Endothelial cell of umbilical vein (primary cell): ENCODE data around the gene HNRNPU. TPM values are rescaled to one million over a fixed set of nuclear protein-coding genes. Genes with fewer than 3 reads are reported as not detected.

Source experiments
- BruUV-seq: library from RNA; stranded (reverse); fragments of 400-500 nt; replicated peaks from 2 replicates; lab custom pipeline; 2021; lab: Mats Ljungman, UMichigan
- CTCF ChIA-PET: fragments of 300-600, 350-600 bp; sonication (Branson Sonifier 250); formaldehyde crosslinking; loops from one replicate; lab custom pipeline; 2021; ENCODE audit warnings: antibody characterized with exemption, inconsistent platforms; lab: Charles Lee
- POLR2A ChIA-PET: fragments of 300-600, 350-600 bp; sonication (Branson Sonifier 250); formaldehyde crosslinking; loops from one replicate; lab custom pipeline; 2021; ENCODE audit warnings: antibody characterized with exemption, inconsistent platforms; lab: Charles Lee
- DNase-seq: peaks from one replicate; pipeline ENCODE4 v3.0.0-alpha.2; 2011; ENCODE audit warnings: low read depth, low spot score
- FAIRE-seq: peaks from 2 replicates; lab custom pipeline; 2011; peaks lifted over from hg19 to GRCh38; lab: Jason Lieb, UNC
- H2AFZ ChIP-seq: 2 replicates; pipeline ENCODE4 v1.6.0; 2012; ENCODE audit warnings: low read depth, low read length, control low read depth, inconsistent platforms
- H3K27ac ChIP-seq: 2 replicates; pipeline ENCODE4 v1.5.1; 2011; ENCODE audit warnings: low read depth, mild to moderate bottlenecking, control low read depth, low read length, moderate library complexity; ENCODE audit not compliant: insufficient read depth
- H3K27me3 ChIP-seq, 2 experiments: 2 replicates each; pipeline versions ENCODE4 v1.6.0 to v1.6.1; 2011; ENCODE audit warnings: low read length in 2 of 2, mixed read lengths in 1 of 2; ENCODE audit not compliant: control insufficient read depth in 2 of 2, insufficient read depth in 2 of 2
- H3K36me3 ChIP-seq, 2 experiments: 2 replicates in 1 of 2; 3 replicates in 1 of 2; pipeline ENCODE4 v1.5.1; 2011; ENCODE audit warnings: low read length in 2 of 2, mild to moderate bottlenecking in 1 of 2, moderate library complexity in 1 of 2; ENCODE audit not compliant: control insufficient read depth in 2 of 2, insufficient read depth in 2 of 2; ENCODE audit errors: extremely low read depth in 1 of 2
- H3K4me1 ChIP-seq: 3 replicates; pipeline ENCODE4 v1.5.1; 2011; ENCODE audit warnings: mild to moderate bottlenecking, low read length; ENCODE audit not compliant: control insufficient read depth, insufficient read depth; ENCODE audit errors: extremely low read depth
- H3K4me2 ChIP-seq: 2 replicates; pipeline ENCODE4 v1.6.1; 2011; ENCODE audit warnings: low read length, control low read depth, mixed read lengths; ENCODE audit not compliant: insufficient read depth
- H3K4me3 ChIP-seq, 3 experiments: fragments of 200-600 bp in 1 of 3; sonication (generic), shearing (Covaris generic) in 1 of 3; replicated peaks in 1 of 3; 2 replicates each; pipeline ENCODE4 v1.5.1; 2011 to 2016; ENCODE audit warnings: control low read depth in 3 of 3, low read length in 3 of 3, mild to moderate bottlenecking in 2 of 3, inconsistent platforms in 1 of 3, low read depth in 1 of 3, moderate library complexity in 1 of 3; ENCODE audit not compliant: insufficient read depth in 1 of 3
- H3K79me2 ChIP-seq: 2 replicates; pipeline ENCODE4 v1.6.0; 2012; ENCODE audit warnings: low read length, inconsistent platforms; ENCODE audit not compliant: control insufficient read depth, insufficient read depth
- H3K9ac ChIP-seq: replicated peaks from 2 replicates; pipeline ENCODE3; 2011; ENCODE audit warnings: low read length, control low read depth; ENCODE audit not compliant: insufficient read depth; ENCODE audit errors: extremely low read depth
- H3K9me1 ChIP-seq: replicated peaks from 3 replicates; pipeline ENCODE4 v1.6.0; 2011; ENCODE audit warnings: mild to moderate bottlenecking, low read length; ENCODE audit not compliant: control insufficient read depth, insufficient read depth; ENCODE audit errors: extremely low read depth
- H3K9me3 ChIP-seq: replicated peaks from 2 replicates; pipeline ENCODE4 v1.5.1; 2012; ENCODE audit warnings: low read length, inconsistent platforms; ENCODE audit not compliant: control insufficient read depth, insufficient read depth
- H4K20me1 ChIP-seq: replicated peaks from 2 replicates; pipeline ENCODE3; 2011; ENCODE audit warnings: mild to moderate bottlenecking, low read length; ENCODE audit not compliant: control insufficient read depth, insufficient read depth; ENCODE audit errors: extremely low read depth
- EZH2 ChIP-seq: IDR thresholded peaks from 2 replicates; pipeline ENCODE4 v1.6.1; 2012; ENCODE audit warnings: borderline replicate concordance, low read depth, mild to moderate bottlenecking, moderate library complexity, low read length, inconsistent platforms; ENCODE audit not compliant: severe bottlenecking
- FOS ChIP-seq: IDR thresholded peaks from 2 replicates; pipeline ENCODE4 v1.6.1; 2011; ENCODE audit warnings: mild to moderate bottlenecking, low read length, moderate library complexity, borderline replicate concordance; ENCODE audit not compliant: insufficient read depth
- GATA2 ChIP-seq: IDR thresholded peaks from 2 replicates; pipeline ENCODE4 v1.7.0; 2011; ENCODE audit warnings: low read depth, mild to moderate bottlenecking, moderate library complexity, mixed read lengths, low read length; ENCODE audit not compliant: insufficient read length, insufficient read depth
- JUN ChIP-seq: IDR thresholded peaks from 2 replicates; pipeline ENCODE4 v1.6.1; 2011; ENCODE audit warnings: borderline replicate concordance, low read depth; ENCODE audit not compliant: insufficient read length, insufficient read depth
- MYC ChIP-seq: IDR thresholded peaks from one replicate; pipeline ENCODE4 v1.6.1; 2011; ENCODE audit warnings: mild to moderate bottlenecking, low read depth, low read length
- POLR2A ChIP-seq: IDR thresholded peaks from 2 replicates; pipeline ENCODE4 v1.6.1; 2012; ENCODE audit warnings: low read depth, mild to moderate bottlenecking, control low read depth, low read length
- POLR2AphosphoS5 ChIP-seq: IDR thresholded peaks from 2 replicates; pipeline ENCODE4 v1.6.1; 2012; ENCODE audit warnings: low read depth, mild to moderate bottlenecking, control low read depth, low read length, moderate library complexity; ENCODE audit not compliant: insufficient read depth
- dilution Hi-C: fragments of 300-500 bp; cut with MboI; formaldehyde crosslinking; loops from one replicate; pipeline ENCODE4 v1.15.0; 2019; ENCODE audit warnings: low sequenced_read_pairs; ENCODE audit not compliant: extremely low pct_ligation_motif_present
- intact Hi-C: fragments of 100-400 bp; cut with micrococcal nuclease; formaldehyde crosslinking; loops from one replicate; pipeline ENCODE4 v1.10.0; 2022
- polyA plus RNA-seq, 4 experiments: library from polyadenylated mRNA; depleted of rRNA in 3 of 4; stranded (reverse) in 3 of 4; unstranded in 1 of 4; fragments of >200 nt; gene quantifications; 2 replicates each; pipeline versions ENCODE4 v1.2.1 to v1.2.3, GENCODE V29; 2011 to 2012; ENCODE audit warnings: missing spikeins in 1 of 4
- total RNA-seq: library from RNA; stranded (reverse); gene quantifications from 2 replicates; pipeline ENCODE4 v1.2.3, GENCODE V29; 2021
- TF ChIP-seq, protein P1 (sequence below): IDR thresholded peaks from 2 replicates; pipeline ENCODE4 v1.6.1; 2011; ENCODE audit not compliant: insufficient read depth, insufficient read length
- TF ChIP-seq, protein P2 (sequence below), 2 donors: IDR thresholded peaks; 1 replicate in 1 of 2; 2 replicates in 1 of 2; pipeline ENCODE4 v1.5.1; 2011; ENCODE audit warnings: low read length in 2 of 2, mild to moderate bottlenecking in 2 of 2, moderate library complexity in 2 of 2, control low read depth in 1 of 2, inconsistent platforms in 1 of 2, low read depth in 1 of 2; ENCODE audit not compliant: insufficient read depth in 1 of 2; ENCODE audit errors: extremely low read depth in 1 of 2

The HNRNPU gene
- total and polyA plus RNA-seq, 2 donors (not counting 3 experiments of a cell fraction or from before 2014, with no cell fraction given) = 68.7 to 417 TPM

DNA sequence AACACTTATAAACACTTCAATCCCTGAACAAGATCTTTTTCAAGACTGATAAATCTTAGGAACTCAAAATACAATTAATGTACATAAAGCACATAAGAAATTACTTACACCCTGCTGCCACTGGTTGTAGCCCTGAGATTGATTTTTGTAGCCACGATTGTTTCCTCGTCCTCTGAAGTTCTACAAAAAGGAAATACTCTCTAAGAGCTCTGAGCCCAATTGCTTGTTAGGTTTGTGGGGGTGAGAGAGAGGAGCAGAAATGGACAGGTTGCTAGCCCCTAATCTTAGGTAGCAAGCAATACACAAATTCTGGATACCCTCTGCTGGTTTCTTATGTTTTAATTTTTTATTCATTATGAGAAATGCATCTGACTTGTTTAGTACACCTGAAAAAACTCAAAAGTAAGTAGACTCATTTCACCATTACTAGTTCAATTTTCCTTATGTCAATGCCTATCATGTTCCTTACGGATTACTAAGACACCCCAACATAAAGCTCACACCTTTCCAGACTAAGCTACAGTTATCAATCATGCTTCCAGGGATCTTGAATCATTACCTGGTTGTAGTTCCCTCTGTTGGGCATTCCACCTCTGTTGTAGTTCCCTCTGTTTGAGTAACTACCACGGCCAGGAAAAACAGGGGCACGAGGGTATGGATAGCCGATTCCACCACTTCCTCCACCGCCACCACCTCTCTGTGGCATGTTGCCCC lies 9.3 kb downstream of the HNRNPU start:
- CTCF ChIA-PET = interaction anchor here (1.3 to 2.2 kb wide), 3 partner anchors 8 to 187 kb away, joined by 3 to 9 read pairs (median 4); no protein-coding TSS in a partner anchor
- no peak overlapping the region for H3K9ac ChIP-seq
- TF ChIP-seq, protein P1, sequence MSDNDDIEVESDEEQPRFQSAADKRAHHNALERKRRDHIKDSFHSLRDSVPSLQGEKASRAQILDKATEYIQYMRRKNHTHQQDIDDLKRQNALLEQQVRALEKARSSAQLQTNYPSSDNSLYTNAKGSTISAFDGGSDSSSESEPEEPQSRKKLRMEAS = no peak
- no peak for TF ChIP-seq POLR2AphosphoS5
- no peak for TF ChIP-seq MYC
- no peak for TF ChIP-seq POLR2A
- TF ChIP-seq JUN = no peak
- TF ChIP-seq, protein P2, sequence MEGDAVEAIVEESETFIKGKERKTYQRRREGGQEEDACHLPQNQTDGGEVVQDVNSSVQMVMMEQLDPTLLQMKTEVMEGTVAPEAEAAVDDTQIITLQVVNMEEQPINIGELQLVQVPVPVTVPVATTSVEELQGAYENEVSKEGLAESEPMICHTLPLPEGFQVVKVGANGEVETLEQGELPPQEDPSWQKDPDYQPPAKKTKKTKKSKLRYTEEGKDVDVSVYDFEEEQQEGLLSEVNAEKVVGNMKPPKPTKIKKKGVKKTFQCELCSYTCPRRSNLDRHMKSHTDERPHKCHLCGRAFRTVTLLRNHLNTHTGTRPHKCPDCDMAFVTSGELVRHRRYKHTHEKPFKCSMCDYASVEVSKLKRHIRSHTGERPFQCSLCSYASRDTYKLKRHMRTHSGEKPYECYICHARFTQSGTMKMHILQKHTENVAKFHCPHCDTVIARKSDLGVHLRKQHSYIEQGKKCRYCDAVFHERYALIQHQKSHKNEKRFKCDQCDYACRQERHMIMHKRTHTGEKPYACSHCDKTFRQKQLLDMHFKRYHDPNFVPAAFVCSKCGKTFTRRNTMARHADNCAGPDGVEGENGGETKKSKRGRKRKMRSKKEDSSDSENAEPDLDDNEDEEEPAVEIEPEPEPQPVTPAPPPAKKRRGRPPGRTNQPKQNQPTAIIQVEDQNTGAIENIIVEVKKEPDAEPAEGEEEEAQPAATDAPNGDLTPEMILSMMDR (IDR thresholded peaks at IDR 0.05; ENCODE audit: extremely low read depth in 1 of 2, insufficient read depth in 1 of 2, low read depth in 1 of 2, low read length in 2 of 2) = no peak
- TF ChIP-seq EZH2 = no peak
- no peak for TF ChIP-seq FOS
- no peak for TF ChIP-seq GATA2
- H3K4me1 ChIP-seq = peaks cover 6% of the 10 kb centered on the region
- H3K27ac ChIP-seq = no peak overlapping the region
- dilution Hi-C loops = no loop called here
- H2AFZ ChIP-seq = no peak overlapping the region
- POLR2A ChIA-PET = no interaction called here
- H3K36me3 ChIP-seq = peaks cover 19 to 61% of the 10 kb centered on the region in 2 experiments
- peaks cover 15% of the 10 kb centered on the region for H4K20me1 ChIP-seq
- FAIRE-seq (no peak), DNase-seq (no peak)
- peaks cover 86% of the 10 kb centered on the region for H3K79me2 ChIP-seq
- no peaks in the 10 kb centered on the region for H3K9me1 ChIP-seq
- H3K4me3 ChIP-seq = no peak overlapping the region
- H3K27me3 ChIP-seq = no peaks in the 10 kb centered on the region
- intact Hi-C loops = loop anchor here (1.0 kb wide), 1 partner anchor 7 kb away; no protein-coding TSS in a partner anchor
- no peaks in the 10 kb centered on the region for H3K9me3 ChIP-seq
- no peak overlapping the region for H3K4me2 ChIP-seq
- no TSS peak for BruUV-seq
